Liver (tissue), 9 donors: ENCODE measurements around the gene NCAM2. TPM values are rescaled to one million over a fixed set of nuclear protein-coding genes. Genes with fewer than 3 reads are reported as not detected.

Experiments
- DNase-seq: peaks from one replicate; pipeline ENCODE4 v3.0.0-alpha.2; 2017; ENCODE audit warnings: low spot score
- H3K27ac ChIP-seq, 2 donors: one replicate each; pipeline ENCODE4 v1.7.0; 2013; ENCODE audit warnings: inconsistent platforms in 2 of 2, low read length in 2 of 2, control low read depth in 1 of 2, low read depth in 1 of 2, mild to moderate bottlenecking in 1 of 2
- H3K27me3 ChIP-seq, 4 donors: one replicate each; pipeline versions ENCODE4 v1.6.1 to v1.7.0; 2013; ENCODE audit warnings: low read length in 3 of 4, inconsistent platforms in 1 of 4, mild to moderate bottlenecking in 1 of 4, moderate library complexity in 1 of 4; ENCODE audit not compliant: control insufficient read depth in 4 of 4, insufficient read depth in 4 of 4
- H3K36me3 ChIP-seq, 4 donors: one replicate each; pipeline versions ENCODE4 v1.6.1 to v1.7.0; 2013; ENCODE audit warnings: low read length in 3 of 4, mild to moderate bottlenecking in 3 of 4, low read depth in 1 of 4, moderate library complexity in 1 of 4; ENCODE audit not compliant: control insufficient read depth in 4 of 4, insufficient read depth in 3 of 4
- H3K4me1 ChIP-seq, 4 donors: one replicate each; pipeline versions ENCODE4 v1.6.1 to v1.7.0; 2013; ENCODE audit warnings: low read length in 3 of 4, mild to moderate bottlenecking in 3 of 4, moderate library complexity in 1 of 4; ENCODE audit not compliant: control insufficient read depth in 4 of 4, insufficient read depth in 4 of 4
- H3K4me3 ChIP-seq, 3 donors: one replicate each; pipeline versions ENCODE4 v1.6.1 to v1.7.0; 2013; ENCODE audit warnings: low read length in 3 of 3, control low read depth in 1 of 3, low read depth in 1 of 3, mild to moderate bottlenecking in 1 of 3
- H3K9ac ChIP-seq, 2 donors: one replicate each; pipeline ENCODE4 v1.7.0; 2013; ENCODE audit warnings: low read length in 2 of 2, mild to moderate bottlenecking in 2 of 2, moderate library complexity in 2 of 2, control low read depth in 1 of 2, low read depth in 1 of 2
- H3K9me3 ChIP-seq, 4 donors: one replicate each; pipeline versions ENCODE4 v1.6.1 to v1.7.0; 2013; ENCODE audit warnings: low read length in 3 of 4; ENCODE audit not compliant: control insufficient read depth in 4 of 4
- EGR1 ChIP-seq, 2 donors: IDR thresholded peaks; 2 replicates each; pipeline ENCODE4 v1.6.1; 2016 to 2018; ENCODE audit warnings: antibody characterized with exemption in 2 of 2, low read depth in 2 of 2
- FOXA2 ChIP-seq: IDR thresholded peaks from 2 replicates; pipeline ENCODE4 v1.6.1; 2016; ENCODE audit warnings: antibody characterized with exemption
- GABPA ChIP-seq, 2 donors: IDR thresholded peaks in 1 of 2; conservative IDR thresholded peaks in 1 of 2; 2 replicates each; pipeline ENCODE4 v1.6.1; 2016; ENCODE audit warnings: antibody characterized with exemption in 2 of 2, mild to moderate bottlenecking in 1 of 2, moderate library complexity in 1 of 2
- HNF4G ChIP-seq: IDR thresholded peaks from 2 replicates; pipeline ENCODE4 v1.6.1; 2016; ENCODE audit warnings: antibody characterized with exemption
- NR2F2 ChIP-seq: IDR thresholded peaks from 2 replicates; pipeline ENCODE4 v1.6.1; 2016; ENCODE audit warnings: antibody characterized with exemption
- RAD21 ChIP-seq, 2 donors: IDR thresholded peaks; 2 replicates each; pipeline ENCODE4 v1.6.1; 2016; ENCODE audit warnings: antibody characterized with exemption in 2 of 2, mild to moderate bottlenecking in 2 of 2
- RXRA ChIP-seq, 2 donors: IDR thresholded peaks; 2 replicates each; pipeline ENCODE4 v1.6.1; 2017 to 2018; ENCODE audit warnings: antibody characterized with exemption in 2 of 2, mild to moderate bottlenecking in 1 of 2
- SP1 ChIP-seq: IDR thresholded peaks from 2 replicates; pipeline ENCODE4 v1.6.1; 2018; ENCODE audit warnings: antibody characterized with exemption, mild to moderate bottlenecking
- YY1 ChIP-seq: IDR thresholded peaks from 2 replicates; pipeline ENCODE4 v1.6.1; 2016; ENCODE audit warnings: antibody characterized with exemption, mild to moderate bottlenecking
- WGBS: extraction: QIAGEN DNeasy Blood & Tissue Kit; methylation state at CpG from one replicate; pipeline ENCODE4 v1.1.7; 2013; 5-methylcytosine and 5-hydroxymethylcytosine counted together
- polyA plus RNA-seq, 2 donors: library from polyadenylated mRNA; stranded (reverse) in 1 of 2; unstranded in 1 of 2; fragments of 200-250 nt in 1 of 2; fragments of >200 nt in 1 of 2; fragmentation: Nextera tagmentation in 1 of 2; extraction: Ambion mirVana in 1 of 2; gene quantifications; one replicate each; pipeline versions ENCODE4 v1.2.1 to v1.2.3, GENCODE V29; 2013 to 2015
- total RNA-seq, 2 donors: library from RNA; depleted of rRNA; stranded (reverse); fragments of >200 nt; gene quantifications; one replicate each; pipeline ENCODE4 v1.2.3, GENCODE V29; 2014
- TF ChIP-seq, protein P1 (sequence below): IDR thresholded peaks from 2 replicates; pipeline ENCODE4 v1.6.1; 2016; ENCODE audit warnings: antibody characterized with exemption
- TF ChIP-seq, protein P2 (sequence below): IDR thresholded peaks from 2 replicates; pipeline ENCODE4 v1.6.1; 2016; ENCODE audit warnings: antibody characterized with exemption, mild to moderate bottlenecking
- TF ChIP-seq, protein P3 (sequence below): IDR thresholded peaks from 2 replicates; pipeline ENCODE4 v1.6.1; 2016; ENCODE audit warnings: antibody characterized with exemption
- TF ChIP-seq, protein P4 (sequence below): fragments of 150-350 bp; IDR thresholded peaks from 2 replicates; pipeline ENCODE4 v1.5.1; 2017; ENCODE audit warnings: improper control_type of control experiment, low read depth, low read length; ENCODE audit not compliant: missing input control
- donor health status: healthy.
- donor health status: healthy.
- donor health status: healthy.
- donor health status: healthy.
- donor health status: healthy.

Gene NCAM2
- total and polyA plus RNA-seq, 4 donors = 0.06 to 0.51 (median 0.24) TPM

DNA sequence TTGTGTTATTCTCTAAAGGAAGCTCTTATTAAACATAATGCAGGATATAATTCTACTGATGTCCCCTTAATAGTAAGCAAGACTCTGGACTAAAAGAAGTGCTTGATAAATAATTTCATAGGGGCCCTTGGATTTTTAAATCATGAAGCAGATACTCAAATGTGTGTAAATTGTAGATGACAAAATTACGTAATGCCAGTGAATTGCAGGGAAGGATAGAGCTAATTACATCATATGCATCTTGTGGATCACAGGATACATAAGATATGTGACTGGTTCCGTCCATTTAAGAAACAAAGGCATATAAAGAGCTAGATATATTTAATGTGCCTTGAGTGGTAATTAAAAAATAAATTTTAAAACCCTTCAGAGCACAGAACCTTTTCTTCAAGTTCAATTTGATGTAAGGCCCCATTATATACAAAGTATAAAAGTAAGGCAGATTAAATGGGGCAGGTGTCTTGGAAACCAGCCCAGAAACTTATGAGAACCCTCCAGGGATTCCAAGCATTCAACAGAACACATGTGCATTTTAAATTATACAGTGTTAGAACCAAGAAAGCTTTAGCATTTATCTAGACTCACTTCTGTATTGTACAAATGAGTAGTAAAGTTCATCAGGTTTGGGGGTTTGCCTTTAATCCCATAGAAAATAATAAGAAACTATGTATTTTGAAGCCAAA is 190.4 kb downstream of the NCAM2 start:
- no peak for DNase-seq
- no peak overlapping the region for H3K9ac ChIP-seq
- no peak overlapping the region for H3K4me3 ChIP-seq
- H3K27me3 ChIP-seq = no peaks in the 10 kb centered on the region
- H3K9me3 ChIP-seq = no peaks in the 10 kb centered on the region
- 63% methylated on average over 2 of the region's 2 CpGs for WGBS
- H3K27ac ChIP-seq = no peak overlapping the region
- H3K36me3 ChIP-seq = no peaks in the 10 kb centered on the region
- no peaks in the 10 kb centered on the region for H3K4me1 ChIP-seq
- no peak for TF ChIP-seq YY1
- TF ChIP-seq, protein P1, sequence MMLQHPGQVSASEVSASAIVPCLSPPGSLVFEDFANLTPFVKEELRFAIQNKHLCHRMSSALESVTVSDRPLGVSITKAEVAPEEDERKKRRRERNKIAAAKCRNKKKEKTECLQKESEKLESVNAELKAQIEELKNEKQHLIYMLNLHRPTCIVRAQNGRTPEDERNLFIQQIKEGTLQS = no peak
- no peak for TF ChIP-seq RAD21 (IDR thresholded peaks at IDR 0.05)
- TF ChIP-seq, protein P2, sequence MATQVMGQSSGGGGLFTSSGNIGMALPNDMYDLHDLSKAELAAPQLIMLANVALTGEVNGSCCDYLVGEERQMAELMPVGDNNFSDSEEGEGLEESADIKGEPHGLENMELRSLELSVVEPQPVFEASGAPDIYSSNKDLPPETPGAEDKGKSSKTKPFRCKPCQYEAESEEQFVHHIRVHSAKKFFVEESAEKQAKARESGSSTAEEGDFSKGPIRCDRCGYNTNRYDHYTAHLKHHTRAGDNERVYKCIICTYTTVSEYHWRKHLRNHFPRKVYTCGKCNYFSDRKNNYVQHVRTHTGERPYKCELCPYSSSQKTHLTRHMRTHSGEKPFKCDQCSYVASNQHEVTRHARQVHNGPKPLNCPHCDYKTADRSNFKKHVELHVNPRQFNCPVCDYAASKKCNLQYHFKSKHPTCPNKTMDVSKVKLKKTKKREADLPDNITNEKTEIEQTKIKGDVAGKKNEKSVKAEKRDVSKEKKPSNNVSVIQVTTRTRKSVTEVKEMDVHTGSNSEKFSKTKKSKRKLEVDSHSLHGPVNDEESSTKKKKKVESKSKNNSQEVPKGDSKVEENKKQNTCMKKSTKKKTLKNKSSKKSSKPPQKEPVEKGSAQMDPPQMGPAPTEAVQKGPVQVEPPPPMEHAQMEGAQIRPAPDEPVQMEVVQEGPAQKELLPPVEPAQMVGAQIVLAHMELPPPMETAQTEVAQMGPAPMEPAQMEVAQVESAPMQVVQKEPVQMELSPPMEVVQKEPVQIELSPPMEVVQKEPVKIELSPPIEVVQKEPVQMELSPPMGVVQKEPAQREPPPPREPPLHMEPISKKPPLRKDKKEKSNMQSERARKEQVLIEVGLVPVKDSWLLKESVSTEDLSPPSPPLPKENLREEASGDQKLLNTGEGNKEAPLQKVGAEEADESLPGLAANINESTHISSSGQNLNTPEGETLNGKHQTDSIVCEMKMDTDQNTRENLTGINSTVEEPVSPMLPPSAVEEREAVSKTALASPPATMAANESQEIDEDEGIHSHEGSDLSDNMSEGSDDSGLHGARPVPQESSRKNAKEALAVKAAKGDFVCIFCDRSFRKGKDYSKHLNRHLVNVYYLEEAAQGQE = no peak
- TF ChIP-seq HNF4G = no peak
- TF ChIP-seq GABPA (IDR thresholded peaks at IDR 0.05 in 1 of 2, conservative IDR thresholded peaks at IDR 0.05 in 1 of 2) = no peak
- TF ChIP-seq NR2F2 = no peak

DNA sequence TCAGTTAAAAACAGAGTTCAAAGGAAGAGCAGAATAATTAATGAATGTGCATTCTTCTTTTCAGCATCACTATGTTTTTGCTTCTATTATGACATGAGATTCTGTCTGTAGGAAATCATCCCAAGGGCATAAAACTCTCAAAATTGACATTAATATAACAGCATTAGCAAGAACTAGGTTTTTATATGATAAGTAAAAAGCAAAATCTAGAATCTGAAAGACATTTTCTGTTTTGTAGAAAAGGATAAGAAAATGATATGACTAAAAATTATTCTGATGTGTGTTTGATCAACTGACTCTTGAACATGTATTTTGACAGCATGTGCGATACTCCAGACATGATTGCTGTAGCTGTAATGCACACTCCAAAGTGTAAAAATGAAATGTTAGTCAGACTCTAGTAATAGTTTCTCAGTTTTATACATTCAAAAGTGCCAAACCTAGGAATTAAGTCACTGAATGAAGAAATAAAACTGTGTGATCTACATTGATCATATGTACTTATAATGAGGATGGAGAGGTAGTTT is 197.3 kb downstream of the NCAM2 start:
- no peaks in the 10 kb centered on the region for H3K36me3 ChIP-seq
- WGBS = 84% methylated on average over 1 of the region's 1 CpG
- H3K9me3 ChIP-seq = no peaks in the 10 kb centered on the region
- H3K27ac ChIP-seq = no peak overlapping the region
- H3K9ac ChIP-seq = no peak overlapping the region
- no peaks in the 10 kb centered on the region for H3K27me3 ChIP-seq
- TF ChIP-seq RXRA (IDR thresholded peaks at IDR 0.05) (no peak), FOXA2 (no peak), EGR1 (IDR thresholded peaks at IDR 0.05; ENCODE audit: low read depth in 2 of 2) (no peak), SP1 (no peak)
- TF ChIP-seq, protein P3, sequence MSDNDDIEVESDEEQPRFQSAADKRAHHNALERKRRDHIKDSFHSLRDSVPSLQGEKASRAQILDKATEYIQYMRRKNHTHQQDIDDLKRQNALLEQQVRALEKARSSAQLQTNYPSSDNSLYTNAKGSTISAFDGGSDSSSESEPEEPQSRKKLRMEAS = no peak
- TF ChIP-seq, protein P2 = no peak
- TF ChIP-seq, protein P4, sequence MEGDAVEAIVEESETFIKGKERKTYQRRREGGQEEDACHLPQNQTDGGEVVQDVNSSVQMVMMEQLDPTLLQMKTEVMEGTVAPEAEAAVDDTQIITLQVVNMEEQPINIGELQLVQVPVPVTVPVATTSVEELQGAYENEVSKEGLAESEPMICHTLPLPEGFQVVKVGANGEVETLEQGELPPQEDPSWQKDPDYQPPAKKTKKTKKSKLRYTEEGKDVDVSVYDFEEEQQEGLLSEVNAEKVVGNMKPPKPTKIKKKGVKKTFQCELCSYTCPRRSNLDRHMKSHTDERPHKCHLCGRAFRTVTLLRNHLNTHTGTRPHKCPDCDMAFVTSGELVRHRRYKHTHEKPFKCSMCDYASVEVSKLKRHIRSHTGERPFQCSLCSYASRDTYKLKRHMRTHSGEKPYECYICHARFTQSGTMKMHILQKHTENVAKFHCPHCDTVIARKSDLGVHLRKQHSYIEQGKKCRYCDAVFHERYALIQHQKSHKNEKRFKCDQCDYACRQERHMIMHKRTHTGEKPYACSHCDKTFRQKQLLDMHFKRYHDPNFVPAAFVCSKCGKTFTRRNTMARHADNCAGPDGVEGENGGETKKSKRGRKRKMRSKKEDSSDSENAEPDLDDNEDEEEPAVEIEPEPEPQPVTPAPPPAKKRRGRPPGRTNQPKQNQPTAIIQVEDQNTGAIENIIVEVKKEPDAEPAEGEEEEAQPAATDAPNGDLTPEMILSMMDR = no peak
- no peaks in the 10 kb centered on the region for H3K4me1 ChIP-seq
- H3K4me3 ChIP-seq = no peak overlapping the region
- no peak for DNase-seq
